Measurements from ENCODE around the gene MIGA2. TPM values are rescaled to one million over a fixed set of nuclear protein-coding genes. Genes with fewer than 3 reads are reported as not detected.

MIGA2 gene
- total RNA-seq, 1 donor from 2014 or later, result 12.6 TPM

- no peak for TF ChIP-seq CTCF (IDR thresholded peaks at IDR 0.05; ENCODE audit: insufficient read depth, low read length, severe bottlenecking)
- DNase-seq (ENCODE audit: low read depth) (no peak), FAIRE-seq (no peak)
- no peaks in the 10 kb centered on the region for H3K27me3 ChIP-seq (ENCODE audit: control insufficient read depth, insufficient read depth, low read length)
- no peaks in the 10 kb centered on the region for H3K36me3 ChIP-seq (ENCODE audit: control insufficient read depth, insufficient read depth, low read length)
- no peak overlapping the region for H3K4me3 ChIP-seq (ENCODE audit: low read depth, low read length)
These were observed 13.2 kb upstream of the MIGA2 start for GRCh38 chr9:129023036-129023907.

GRCh38 chr9:129023908-129024233 lies 12.6 kb upstream of the MIGA2 start:
- DNase-seq (ENCODE audit: low read depth) (no peak), FAIRE-seq (no peak)
- Histone ChIP-seq H3K36me3 (ENCODE audit: control insufficient read depth, insufficient read depth, low read length) (no peaks in the 10 kb centered on the region), H3K27me3 (ENCODE audit: control insufficient read depth, insufficient read depth, low read length) (no peaks in the 10 kb centered on the region), H3K4me3 (ENCODE audit: low read depth, low read length) (no peak overlapping the region)
- TF ChIP-seq CTCF (IDR thresholded peaks at IDR 0.05; ENCODE audit: insufficient read depth, low read length, severe bottlenecking), result no peak

- no peak for TF ChIP-seq CTCF (IDR thresholded peaks at IDR 0.05; ENCODE audit: insufficient read depth, low read length, severe bottlenecking)
- FAIRE-seq, result no peak
- Histone ChIP-seq H3K4me3 (ENCODE audit: low read depth, low read length) (peak overlapping the region; percentile 84), H3K27me3 (ENCODE audit: control insufficient read depth, insufficient read depth, low read length) (no peaks in the 10 kb centered on the region), H3K36me3 (ENCODE audit: control insufficient read depth, insufficient read depth, low read length) (no peaks in the 10 kb centered on the region)
- no peak for DNase-seq (ENCODE audit: low read depth)
These were observed 9.8 kb upstream of the MIGA2 start for GRCh38 chr9:129026442-129027223.

GRCh38 chr9:129027224-129027684 lies 9.2 kb upstream of the MIGA2 start:
- no peaks in the 10 kb centered on the region for H3K36me3 ChIP-seq (ENCODE audit: control insufficient read depth, insufficient read depth, low read length)
- no peak for DNase-seq (ENCODE audit: low read depth)
- H3K4me3 ChIP-seq (ENCODE audit: low read depth, low read length), result peak overlapping the region; percentile 84
- H3K27me3 ChIP-seq (ENCODE audit: control insufficient read depth, insufficient read depth, low read length), result no peaks in the 10 kb centered on the region
- no peak for FAIRE-seq
- no peak for TF ChIP-seq CTCF (IDR thresholded peaks at IDR 0.05; ENCODE audit: insufficient read depth, low read length, severe bottlenecking)

GRCh38 chr9:129027685-129028191 lies 8.7 kb upstream of the MIGA2 start:
- no peaks in the 10 kb centered on the region for H3K27me3 ChIP-seq (ENCODE audit: control insufficient read depth, insufficient read depth, low read length)
- H3K4me3 ChIP-seq (ENCODE audit: low read depth, low read length), result peak overlapping the region; percentile 84
- DNase-seq (ENCODE audit: low read depth) (no peak), FAIRE-seq (no peak)
- no peak for TF ChIP-seq CTCF (IDR thresholded peaks at IDR 0.05; ENCODE audit: insufficient read depth, low read length, severe bottlenecking)
- no peaks in the 10 kb centered on the region for H3K36me3 ChIP-seq (ENCODE audit: control insufficient read depth, insufficient read depth, low read length)
